NCI-H748 (cell line): ENCODE results near the gene SARNP.

Experiments used
- DNase-seq: peaks from one replicate; lab custom pipeline; 2025; ENCODE audit not compliant: unreplicated experiment; lab: John Stamatoyannopoulos, UW

The SARNP gene

DNA sequence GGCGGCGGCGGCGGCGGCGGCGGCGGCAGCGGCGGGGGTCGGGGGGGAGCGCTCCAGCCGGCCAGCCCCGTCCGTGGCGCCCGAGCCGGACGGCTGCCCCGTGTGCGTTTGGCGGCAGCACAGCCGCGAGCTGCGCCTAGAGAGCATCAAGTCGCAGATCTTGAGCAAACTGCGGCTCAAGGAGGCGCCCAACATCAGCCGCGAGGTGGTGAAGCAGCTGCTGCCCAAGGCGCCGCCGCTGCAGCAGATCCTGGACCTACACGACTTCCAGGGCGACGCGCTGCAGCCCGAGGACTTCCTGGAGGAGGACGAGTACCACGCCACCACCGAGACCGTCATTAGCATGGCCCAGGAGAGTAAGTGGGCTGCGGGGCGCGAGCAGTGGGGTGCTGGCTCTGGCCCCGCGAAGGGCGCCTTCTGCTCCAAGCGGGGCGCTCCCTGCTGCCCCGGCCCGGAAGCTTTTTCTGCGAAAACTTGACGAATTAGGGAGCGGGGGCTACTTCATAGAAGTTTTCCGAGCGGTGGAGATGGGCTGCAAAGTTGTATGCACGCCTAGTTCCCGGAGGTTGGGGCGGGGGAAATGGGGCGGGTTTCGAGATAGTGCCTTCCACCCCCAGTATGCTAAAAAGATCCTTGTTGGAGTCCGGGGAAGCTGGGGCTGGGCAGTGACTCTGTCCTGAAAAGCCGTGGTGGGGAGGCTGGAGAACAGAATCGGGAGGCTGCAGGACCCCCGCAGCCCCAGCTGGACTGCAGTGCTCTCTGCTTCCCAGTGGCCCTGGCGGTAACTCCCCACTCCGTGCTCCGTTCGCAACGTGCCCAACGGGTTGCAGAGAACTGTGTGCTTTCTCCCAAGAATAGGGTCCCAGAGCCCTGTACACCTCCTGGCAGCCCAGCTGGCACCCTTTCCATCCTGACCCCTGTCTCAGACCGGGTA, 73.9 kb downstream of the SARNP start:
- peak; percentile 76 for DNase-seq

DNA sequence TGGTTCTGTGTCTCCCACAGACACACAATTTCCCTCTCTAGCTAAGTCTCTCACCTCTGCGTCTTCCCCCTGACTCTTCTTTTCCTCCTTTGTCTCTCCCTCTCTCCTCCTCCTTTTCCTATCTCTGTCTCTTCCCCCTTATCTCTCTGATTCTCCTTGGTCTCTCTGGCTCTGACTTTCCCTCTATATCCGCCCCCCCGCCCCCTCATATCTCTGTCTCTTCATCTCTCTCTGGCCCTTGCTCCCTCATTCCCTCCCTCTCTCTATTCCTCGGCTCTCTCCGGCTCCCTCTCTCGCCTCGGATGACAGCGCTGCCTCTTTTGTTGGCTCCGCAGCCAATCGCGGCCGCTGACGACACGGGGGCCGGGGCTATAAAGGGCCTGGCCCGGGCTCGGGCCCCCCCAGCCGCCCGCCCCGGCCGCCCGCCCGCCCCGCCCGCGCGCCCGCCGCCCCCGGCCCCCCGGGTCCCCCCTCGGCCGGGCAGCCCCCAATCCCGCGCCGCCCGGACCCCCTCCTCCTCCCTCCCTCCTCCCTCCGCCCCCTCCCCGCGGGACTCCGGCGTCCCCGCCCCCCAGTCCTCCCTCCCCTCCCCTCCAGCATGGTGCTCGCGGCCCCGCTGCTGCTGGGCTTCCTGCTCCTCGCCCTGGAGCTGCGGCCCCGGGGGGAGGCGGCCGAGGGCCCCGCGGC, 74.7 kb downstream of the SARNP start, which contains the start of gene GDF11:
GDF11 (plus strand) TSS at position 404 of the 687 bp plus-strand sequence; CDS start at position 599, 195 bp downstream.
- DNase-seq: peak; percentile 87

DNA sequence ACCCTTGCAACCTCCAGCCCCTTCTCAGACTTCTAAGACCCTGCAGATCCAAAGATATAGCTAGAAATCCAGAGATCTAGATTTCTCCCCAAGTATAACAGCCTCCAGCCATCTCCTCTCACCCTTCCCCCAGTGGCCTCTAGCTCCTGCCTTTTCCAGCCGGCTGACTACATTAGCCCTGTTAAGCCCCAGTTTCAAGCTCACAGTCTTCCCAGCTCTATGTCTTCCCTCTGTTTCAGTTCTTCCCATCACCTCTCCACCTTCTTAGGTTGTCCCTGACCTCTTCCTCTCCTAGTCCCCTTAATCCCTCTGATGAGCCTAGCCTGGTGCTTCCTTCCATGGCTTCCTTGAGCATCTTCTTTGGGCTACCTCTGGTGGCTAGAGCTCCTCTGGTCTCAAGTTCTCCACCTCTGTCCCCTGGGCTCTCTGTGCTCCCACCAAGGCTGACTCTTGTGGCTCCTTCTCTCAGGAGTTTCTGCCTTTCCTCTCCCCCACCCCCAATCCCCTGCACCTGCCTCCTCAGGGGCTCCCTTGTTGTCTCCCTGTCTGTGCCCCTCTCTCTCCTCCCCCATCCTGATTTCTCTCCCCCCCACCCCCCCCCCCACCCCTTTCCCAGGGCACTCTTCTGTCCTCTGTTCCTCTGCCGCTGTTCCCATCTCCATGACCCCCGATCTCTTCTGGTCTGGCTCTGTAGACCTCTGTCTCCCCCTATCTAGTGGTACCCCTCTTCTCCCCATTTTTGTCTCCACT, 75.4 kb downstream of the SARNP start:
- DNase-seq: no peak

DNA sequence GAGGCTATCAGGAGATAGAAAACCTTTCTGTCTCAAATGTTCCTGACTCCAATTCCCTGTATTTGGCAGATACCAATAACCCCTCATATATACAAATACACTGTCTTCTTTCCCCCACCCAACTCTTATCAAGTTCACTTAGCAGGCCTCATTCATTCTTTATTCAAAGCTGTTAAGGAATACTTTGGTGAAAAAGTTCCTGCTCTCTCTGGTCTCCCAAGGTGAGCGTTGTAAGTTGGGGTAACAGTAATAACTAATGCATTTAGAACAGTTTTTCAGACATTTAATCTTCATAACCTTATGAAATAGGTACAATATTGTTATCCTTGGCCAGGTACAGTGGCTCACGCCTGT, 78.5 kb downstream of the SARNP start:
- no peak for DNase-seq

DNA sequence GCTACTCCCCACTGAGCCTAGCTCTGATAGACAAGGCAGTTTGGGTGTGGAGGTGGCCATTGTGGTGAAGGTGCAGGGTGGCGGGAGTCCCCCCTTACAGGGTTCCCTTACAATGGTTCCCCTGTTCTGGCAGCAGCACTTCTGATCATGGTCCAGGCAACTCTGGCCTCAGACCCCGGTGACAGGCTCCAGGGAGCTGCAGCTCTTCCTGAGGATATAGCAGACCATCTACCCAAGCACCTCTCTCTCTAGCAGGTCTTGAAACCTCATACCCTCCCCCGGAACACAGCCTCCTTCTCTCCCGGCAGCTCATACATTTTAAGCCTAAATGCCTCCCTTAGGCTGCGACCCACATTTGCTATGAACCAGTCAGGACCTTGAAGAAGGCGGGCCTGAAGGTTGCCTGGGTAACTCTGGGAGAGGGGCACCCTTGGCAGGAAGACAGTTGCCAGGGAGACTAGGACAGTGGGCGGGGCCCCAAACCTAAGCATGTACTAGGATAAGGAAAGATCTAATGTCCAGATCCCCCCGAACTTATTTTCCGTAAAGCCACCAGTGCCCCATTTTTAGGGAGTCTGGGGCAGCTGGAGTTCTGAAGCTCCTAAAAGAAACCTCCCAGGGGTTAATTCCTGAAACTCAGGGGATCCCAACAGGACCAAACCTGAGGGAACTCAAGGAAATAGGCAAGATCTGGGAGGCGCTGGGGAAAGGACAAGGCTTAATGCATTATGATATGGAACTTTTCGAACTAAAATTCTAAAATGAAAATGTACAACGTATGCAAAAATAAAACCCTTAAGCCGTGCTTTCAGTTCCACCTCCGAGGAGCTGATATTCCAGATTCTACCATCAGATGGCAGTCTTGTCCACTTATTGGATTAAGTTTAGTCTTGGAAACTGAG, 79.2 kb downstream of the SARNP start:
- DNase-seq: peak; percentile 95

DNA sequence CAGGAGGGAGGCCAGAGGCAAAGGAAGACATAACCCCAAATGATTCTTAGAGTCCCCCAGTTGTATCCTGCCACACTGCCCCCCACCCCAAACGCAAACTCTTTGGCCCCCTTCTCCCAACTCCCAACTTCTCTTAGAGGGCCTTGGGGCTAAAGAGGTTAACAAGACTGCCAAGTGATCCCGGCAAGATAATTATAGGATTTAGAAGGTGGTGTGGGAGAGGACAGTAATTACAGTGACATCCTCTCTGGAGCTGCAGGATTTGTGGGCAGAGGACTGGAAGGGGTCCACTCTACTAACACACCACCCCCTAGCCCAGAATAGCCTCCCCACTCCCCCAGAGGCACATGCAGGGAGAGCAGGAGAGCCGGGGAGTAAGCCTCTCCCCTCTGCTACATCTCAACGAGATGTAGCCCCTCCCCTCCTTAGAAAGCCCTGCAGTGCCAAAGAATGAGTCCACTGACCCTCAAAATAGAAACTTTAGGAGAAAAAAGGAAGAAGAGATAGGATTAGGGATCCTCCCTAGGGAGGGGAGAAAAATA, 79.9 kb downstream of the SARNP start:
- peak; percentile 49 for DNase-seq

DNA sequence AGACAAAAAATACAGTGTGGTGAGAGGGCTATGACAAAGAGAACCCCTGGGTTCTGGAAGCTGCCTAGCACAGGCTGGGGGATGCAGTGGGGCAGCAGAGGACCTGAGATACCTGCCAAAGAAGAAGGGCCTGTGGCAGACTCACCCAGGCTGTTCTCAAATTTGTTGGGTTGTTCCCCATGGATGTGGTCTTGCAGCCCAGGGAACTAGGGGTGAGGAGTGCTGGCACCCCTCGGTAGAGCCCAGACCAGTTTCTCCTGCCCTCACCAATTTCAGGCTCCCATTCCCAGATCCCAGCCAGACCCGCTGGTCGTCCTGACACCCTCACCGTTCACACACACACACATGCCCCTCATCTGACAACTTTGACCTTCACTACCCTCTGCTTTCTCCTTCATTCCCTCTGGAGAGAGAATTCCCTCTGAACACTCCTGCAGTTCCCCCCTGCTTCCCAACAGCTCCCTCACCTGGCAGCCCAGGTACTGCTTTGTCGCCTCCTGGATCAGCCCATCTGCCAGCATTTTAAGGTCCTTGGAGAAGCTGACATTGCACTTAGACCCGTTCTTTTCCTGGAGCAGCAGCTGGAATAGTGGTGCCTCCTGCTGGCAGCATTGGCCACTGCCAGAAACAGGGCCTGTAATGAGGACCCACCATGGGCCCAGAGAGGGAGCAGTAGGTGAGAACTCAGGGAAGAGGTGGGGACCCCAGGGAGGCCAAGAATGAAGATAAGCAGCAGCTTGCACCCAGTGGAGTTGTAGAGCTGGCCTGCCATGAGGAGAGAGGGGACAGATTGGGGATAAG, 80.5 kb downstream of the SARNP start:
- peak; percentile 89 for DNase-seq

DNA sequence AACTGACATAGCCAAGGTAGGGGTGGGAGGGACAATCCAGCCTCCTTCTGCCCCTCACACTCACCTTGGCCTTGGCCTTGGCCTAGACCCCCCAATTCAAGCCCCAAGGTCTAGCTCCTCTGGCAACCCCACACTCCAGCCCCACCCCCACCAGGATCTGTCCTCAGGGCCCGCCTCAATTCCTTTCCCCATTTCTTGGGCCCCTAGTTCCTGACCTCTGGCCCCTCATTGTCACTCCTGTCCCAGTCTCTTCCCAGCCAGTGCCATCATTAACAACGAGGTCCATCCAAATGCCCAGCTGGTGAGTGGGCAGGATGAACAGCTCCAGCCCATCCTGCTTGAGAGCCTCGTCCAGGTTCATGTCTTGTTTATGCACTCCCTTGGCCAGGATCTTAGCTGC, 81.4 kb downstream of the SARNP start:
- DNase-seq: no peak

DNA sequence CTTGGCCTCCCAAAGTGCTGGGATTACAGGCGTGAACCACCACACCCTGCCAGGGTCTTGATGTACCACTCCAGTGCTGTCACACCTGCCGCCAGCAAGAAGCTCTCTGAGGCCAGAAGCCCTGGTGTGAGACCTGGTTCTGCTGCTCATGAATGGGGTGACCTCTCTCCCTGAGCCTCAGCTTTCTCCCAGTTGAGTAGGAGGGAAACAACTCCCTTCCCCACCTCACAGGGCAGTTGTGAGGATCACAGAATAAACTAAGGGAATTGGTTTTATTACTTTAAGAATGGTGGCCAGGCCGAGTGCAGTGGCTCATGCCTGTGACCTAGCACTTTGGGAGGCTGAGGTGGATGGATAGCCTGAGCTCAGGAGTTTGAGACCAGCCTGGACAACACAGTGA, 82.9 kb downstream of the SARNP start:
- DNase-seq: no peak

DNA sequence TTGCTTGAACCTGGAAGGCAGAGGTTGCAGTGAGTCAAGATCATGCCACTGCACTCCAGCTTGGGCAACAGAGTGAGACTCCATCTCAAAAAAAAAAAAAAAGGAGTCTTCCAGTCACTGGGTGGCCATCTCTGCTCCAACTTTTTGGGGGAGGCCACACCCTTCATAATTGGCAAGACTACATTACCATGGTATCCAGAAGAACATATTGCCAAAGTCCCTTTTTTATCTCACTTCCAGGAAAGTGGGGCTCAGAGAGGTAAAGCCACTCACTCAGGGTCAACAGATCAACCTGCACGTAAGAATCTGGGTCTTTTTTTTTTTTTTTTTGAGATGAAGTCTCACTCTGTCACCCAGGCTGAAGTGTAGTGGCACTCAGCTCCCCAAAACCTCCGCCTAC, 83.7 kb downstream of the SARNP start:
- no peak for DNase-seq

DNA sequence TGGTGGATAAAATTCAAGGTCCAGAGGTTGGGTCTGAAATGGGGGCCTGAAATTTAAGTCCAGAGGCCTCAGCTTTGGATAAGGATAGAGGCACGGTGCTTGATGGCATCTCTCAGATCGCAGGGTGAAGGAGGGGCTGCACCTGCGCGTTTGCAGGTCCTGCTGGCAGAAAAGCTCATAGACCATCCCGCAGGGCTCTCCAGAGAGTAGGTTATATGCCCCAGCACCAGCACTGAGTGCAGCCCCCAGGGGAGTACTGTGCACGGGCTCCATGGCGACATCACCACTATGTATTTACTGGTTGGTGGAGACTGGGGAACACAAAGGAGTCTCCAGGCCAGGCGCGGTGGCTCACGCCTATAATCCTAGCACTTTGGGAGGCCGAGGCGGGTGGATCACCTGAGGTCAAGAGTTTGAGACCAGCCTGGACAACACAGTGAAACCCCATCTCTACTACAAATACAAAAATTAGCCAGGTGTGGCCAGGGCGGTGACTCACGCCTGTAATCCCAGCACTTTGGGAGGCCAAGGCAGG, 84.4 kb downstream of the SARNP start:
- DNase-seq: no peak

DNA sequence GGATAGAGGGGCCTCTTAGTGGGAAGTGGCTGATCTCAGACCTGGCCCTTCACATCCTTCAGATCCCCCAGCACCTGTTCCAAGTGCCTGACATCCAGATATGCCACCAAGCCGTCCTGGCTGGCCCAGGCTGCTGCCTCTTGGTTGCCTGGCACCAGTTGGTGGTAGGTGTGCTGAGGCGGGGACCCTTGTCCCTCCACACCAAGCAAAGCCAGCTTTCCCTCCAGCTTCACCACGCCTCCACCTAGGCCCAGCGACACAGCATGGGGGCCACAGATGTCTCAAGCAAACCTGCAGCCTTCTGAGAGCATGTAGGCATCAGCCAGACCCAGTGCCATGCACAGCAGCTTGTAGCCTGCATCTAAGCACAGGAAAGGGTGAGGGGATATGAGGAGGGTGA, 85.2 kb downstream of the SARNP start:
- DNase-seq: no peak

DNA sequence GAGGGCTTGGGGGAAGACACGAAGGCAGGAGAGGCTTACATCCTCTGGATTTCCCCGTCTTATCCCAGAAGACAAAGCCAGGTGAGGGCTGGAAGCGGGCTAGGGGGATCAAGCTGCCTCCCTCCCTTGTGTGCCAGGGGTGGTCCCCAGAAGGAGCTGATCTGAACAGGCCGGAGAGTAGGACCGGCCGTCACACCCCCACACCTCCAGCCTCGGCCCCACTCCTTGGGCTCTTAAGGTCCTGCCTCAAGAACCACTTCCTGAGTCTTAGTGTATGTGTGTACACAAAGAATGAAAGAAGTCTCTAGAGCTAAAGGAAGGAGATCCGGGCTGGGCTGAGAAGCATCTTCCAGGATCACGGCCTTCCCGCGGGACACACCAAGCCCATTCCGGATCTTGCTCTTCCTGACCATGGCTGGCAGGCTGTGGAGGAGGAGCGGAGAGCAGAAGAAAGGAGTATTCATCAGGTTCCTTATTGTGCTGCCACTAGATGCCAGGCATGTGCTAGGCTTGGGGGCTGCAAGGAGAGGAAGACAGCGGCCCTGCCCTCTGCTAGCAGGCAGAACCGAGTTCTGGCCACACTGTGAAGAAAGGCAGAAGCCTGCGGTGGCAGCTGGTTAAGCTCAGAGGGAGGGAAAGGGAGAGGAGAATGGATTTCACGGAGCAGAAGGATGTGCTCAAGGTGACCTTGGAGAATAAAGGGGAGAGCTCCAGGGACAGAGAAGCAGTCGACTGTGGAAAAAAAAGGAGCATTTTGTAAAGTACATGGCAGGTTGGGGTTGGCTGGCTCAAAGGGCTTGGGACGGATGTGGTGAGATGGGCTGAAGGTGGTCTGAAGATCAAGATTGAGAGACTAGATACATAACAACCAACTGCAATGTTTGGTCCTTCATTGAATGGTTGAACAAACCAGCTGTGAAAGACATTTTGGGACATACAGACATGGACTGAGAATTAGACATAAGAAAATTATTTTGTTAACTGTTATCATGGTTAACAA, 87.4 kb downstream of the SARNP start:
- DNase-seq: no peak

DNA sequence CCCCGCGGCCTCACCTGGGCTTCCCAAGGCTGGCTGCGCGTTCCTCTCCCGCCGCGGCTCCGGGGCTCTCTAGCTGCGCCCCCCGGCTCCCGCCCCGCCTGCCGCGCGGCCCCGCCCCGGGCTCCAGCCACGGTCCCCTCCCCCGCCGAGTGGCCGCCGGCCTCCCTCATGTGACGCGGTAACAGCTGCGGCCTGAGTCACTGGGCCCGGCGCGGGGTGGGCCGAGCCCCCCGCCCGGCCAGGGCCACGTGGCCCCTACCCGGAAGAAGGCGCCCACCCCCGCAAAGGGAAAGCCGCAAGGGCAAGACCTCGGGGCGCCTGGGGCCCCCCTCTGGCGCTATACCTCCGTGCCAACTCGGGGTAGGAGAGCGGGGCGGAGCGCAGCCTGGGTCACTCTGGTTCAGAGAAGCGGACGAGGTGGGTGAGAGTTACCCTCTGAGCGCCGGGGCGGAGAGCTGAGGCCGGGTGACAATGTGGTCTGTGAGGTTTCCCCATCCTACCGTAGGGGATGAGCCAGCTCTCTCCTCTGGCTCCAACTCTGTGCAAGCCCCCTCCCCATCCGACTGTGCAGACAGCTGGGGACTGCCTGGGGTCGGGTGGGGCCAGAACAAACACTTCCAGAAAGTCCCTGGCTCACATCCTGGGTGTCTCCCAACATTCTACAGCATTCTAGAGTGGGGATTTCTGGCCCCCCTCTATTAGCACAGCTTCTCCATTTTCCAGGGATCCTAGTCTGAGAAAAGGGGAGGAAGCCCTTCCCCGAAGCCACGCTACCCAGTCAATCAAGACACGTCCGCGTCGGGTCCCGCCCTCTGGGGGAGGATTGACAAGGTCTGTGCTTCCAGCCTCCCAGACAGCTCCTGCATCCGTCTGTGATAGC, 88.3 kb downstream of the SARNP start, which contains the start of gene CD63:
CD63 (minus strand) TSS at position 71 of the 880 bp plus-strand sequence. CDS start 668 bp downstream, outside the sequence.
- DNase-seq: peak; percentile 91

DNA sequence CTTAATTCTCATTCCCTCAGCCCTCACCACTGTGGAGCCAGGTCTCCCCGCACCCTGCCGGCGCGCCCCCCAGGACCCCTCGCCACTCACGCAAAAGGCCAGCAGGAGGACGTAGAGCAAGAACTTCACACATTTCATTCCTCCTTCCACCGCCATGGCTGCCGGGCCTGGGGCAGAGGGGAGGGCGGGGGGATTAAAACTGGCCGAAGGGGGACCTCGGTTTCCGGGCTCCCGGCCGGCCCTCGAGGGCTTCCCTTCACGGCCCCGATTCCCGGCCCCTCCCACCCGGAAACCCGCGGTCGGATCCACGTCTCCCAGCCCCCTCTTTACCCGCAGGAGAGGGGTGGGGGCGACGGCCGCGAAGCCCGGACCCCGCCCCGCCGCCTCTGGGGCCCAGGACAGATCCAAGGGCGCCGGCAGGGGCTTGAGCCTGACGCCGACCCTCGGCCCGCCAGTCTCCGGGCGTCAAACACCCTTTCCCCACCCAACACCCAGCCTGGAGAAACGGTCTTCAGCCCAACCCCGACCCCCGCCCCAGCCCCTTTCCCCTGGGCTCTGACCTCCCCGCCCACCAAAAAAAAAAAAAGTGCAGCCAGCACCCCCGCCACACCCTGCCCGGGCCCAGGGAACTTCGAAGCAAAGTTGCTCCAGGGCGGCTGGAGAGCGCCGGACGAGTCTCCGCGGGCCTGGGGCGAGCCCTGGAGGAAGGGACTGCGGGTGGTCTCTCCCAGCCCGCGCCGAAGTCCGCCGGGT, 89.2 kb downstream of the SARNP start:
- peak; percentile 62 for DNase-seq

DNA sequence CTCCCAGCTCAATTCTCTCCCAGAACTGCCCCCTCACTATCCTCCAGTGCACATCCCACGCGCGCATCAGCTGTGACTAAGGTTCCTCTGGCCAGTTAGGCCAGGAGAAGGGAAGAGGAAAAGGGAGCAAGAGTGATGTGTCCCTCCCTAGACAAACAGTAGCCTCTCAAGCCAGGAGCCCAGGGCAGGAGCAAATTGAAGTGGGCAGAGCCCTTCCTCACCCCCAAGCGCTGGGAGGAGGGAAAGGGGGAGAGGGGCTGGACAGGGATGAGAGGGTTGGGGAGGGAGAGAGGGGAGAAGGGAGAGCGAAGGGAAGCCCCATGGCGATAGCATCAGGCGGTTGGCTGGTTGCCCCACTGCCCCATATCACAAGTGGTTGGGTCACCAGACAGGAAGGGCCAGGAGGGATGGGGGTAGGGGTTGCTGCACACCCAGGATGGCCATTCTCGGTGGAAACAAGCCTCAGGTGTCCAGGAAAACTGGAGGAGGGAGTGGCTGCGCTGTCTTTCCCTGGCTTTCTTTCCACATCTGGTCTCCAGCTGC, 89.8 kb downstream of the SARNP start:
- DNase-seq: peak; percentile 71
